Retinal pigment epithelial cell (primary cell): Measurements from ENCODE around the gene OPCML.

ENCODE experiments used
- DNase-seq: peaks from one replicate; pipeline ENCODE4 v3.0.0-alpha.2; 2010; ENCODE audit warnings: low read depth
- H3K4me3 ChIP-seq: 2 replicates; pipeline ENCODE4 v1.5.1; 2011; ENCODE audit warnings: mild to moderate bottlenecking, low read length, control low read depth, moderate library complexity
- TF ChIP-seq, protein P1 (sequence below): conservative IDR thresholded peaks from 2 replicates; pipeline ENCODE4 v1.5.1; 2011; ENCODE audit warnings: low read depth, low read length, control low read depth, inconsistent platforms

The OPCML gene

DNA sequence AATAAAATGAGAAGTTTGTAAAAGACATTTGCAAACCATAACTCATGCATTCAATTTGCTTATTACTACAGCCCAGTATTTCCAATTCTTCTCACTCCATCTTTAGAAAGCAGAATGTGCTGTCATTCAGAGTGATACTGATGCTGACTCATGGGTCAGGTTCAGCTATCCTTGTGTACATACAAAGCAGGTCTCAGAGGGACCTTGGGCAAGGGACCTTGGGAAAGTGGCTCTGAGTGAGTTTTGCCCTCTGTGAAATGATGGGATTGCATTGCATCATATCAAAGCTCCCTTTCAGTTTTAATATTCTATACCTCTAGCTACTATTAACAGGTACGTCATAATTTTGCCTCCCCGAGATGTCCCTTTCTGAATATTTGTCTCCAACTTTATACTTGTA lies 848.7 kb downstream of the OPCML start:
- no peak overlapping the region for H3K4me3 ChIP-seq
- no peak for DNase-seq
- TF ChIP-seq, protein P1, sequence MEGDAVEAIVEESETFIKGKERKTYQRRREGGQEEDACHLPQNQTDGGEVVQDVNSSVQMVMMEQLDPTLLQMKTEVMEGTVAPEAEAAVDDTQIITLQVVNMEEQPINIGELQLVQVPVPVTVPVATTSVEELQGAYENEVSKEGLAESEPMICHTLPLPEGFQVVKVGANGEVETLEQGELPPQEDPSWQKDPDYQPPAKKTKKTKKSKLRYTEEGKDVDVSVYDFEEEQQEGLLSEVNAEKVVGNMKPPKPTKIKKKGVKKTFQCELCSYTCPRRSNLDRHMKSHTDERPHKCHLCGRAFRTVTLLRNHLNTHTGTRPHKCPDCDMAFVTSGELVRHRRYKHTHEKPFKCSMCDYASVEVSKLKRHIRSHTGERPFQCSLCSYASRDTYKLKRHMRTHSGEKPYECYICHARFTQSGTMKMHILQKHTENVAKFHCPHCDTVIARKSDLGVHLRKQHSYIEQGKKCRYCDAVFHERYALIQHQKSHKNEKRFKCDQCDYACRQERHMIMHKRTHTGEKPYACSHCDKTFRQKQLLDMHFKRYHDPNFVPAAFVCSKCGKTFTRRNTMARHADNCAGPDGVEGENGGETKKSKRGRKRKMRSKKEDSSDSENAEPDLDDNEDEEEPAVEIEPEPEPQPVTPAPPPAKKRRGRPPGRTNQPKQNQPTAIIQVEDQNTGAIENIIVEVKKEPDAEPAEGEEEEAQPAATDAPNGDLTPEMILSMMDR: no peak

DNA sequence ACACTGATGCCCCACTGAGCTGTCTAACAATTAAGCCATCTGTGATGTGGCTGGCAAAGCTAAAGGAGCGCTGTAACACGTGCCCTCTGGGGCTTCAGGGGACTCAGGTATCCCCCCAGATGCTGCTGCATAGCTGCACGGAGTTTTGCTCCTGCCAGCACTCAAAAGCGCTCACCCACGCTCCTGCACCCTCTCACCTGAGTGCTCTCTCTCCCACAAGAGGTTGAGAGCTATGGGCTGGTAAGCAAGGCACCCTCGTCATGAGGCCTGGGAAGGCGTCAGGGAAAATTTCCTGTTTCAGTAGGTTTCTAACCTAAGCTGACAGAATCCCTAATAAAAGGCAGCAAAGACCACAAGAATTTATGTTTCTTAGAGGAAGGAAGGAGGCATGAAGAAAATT lies 850.3 kb downstream of the OPCML start:
- H3K4me3 ChIP-seq: no peak overlapping the region
- DNase-seq: no peak
- TF ChIP-seq, protein P1: no peak

DNA sequence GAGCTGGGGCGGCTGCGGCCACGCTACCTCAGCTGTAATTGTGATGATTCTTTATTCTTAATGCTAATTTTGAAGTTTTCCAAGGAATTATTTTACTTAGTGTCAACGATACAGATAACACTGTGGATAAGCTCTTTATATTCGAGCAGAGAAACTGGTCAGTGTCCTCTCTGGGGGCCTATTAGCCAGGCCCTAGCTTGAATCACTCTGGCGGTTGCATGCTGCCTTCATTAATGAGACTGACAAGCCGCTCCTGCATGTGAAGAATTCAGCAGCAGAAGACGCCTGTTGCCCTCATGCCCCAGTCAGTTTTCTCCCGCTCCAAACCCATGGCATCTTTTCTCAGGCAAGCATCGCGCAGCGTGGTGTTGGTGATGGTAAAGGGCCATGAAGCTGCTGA lies 851.7 kb downstream of the OPCML start:
- TF ChIP-seq, protein P1: no peak
- no peak for DNase-seq
- no peak overlapping the region for H3K4me3 ChIP-seq

DNA sequence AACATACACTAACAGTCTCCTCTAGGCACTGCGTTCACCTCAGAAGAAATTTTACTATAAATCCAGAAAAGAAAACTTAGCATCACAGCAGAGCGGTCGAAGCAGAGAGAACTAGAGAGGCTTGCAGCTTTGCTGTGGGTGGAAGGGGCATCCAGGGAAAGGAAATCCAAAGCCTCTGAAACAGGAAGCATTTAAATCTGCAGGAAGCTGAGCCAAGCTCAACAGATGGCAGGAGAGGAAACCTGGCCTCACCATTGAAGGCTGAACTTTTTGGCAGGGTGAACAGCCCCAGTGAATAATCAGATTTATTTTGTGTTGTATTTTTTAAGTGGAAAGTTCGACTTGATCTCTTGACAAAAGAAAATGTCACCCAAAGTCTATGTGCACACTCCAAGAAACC lies 858.1 kb downstream of the OPCML start:
- DNase-seq: no peak
- TF ChIP-seq, protein P1: no peak
- H3K4me3 ChIP-seq: no peak overlapping the region

DNA sequence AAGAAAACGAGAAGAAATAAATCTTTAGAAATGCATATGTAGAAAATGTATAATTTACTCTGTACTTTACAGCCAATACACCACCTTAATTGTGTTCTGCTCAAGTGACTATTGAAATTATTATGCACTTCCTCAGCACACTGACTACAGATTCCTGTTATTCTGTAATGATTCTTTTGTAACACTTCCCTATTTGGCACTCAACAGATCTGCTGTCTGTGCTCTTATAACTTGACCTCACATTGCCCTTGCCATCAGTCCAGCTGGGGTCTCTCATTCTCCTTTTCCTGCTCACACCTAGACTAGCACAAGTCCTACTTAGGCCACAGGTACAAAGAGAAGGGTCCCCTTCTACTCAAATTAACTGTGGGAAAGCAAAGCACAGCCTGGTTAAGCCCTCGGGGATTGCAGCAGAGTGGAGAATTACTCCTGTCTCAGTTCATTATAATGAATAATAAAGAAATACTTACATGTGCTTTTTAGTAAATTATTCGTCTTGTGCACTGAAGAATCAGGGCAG lies 860.4 kb downstream of the OPCML start:
- TF ChIP-seq, protein P1: no peak
- no peak overlapping the region for H3K4me3 ChIP-seq
- no peak for DNase-seq

DNA sequence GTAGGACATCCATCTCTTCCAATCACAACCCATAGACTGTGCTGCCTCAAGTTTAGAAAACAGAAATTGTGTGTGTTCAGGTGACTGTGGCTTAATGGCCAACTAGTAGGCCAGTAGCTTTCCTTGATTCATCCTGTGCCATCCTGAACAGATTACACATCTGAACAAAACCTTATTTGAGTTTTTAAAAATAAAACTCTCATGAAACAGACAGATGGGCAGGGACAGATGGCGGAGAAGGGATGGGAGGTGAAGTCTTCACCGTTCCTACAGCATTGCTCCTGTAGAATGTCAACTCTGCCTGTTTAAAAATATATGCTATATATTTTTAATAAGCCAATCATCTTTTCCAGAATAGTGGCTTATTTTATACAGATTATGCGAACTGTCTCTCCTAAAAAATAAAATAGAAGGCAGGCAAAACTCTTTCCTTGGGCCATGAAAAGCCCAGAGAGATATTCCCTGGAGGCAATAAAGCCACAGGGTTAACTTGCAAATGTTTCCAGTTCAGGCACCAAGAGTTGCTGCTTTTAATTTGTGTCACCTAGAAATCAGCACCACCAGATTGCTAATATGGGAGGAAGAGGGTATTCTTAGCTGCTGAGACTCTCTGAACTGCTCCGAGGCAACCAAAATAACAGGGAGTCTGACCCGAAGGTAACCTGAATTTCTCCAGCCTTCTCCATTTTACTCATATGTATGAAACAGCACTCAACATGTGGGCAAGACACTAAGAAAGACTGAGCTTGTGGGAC lies 861.2 kb downstream of the OPCML start:
- no peak overlapping the region for H3K4me3 ChIP-seq
- TF ChIP-seq, protein P1: no peak

DNA sequence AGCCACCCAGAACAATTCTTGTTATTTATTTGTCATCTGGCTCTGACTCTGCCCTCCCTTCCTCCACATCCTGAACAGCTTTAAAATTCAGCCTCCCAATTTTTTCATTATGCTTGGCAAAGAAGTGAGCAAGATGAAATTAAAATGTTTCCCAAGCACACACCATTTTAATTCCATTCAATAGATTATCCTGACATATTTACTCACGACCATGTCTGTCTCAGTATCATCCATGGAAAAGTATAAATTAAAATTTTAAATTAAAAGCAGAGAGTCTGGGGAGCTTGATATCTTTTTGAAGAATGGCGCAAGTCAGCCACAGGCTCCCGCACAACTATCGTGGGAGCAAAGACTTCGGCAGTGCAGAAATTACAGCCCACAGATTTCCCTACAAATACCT lies 862.4 kb downstream of the OPCML start:
- TF ChIP-seq, protein P1: no peak
- DNase-seq: no peak
- H3K4me3 ChIP-seq: no peak overlapping the region

More for the DNA sequence above, 861.2 kb downstream of the OPCML start:
- DNase-seq: no peak
